Measurements from ENCODE around the gene SLC25A17.

DNA sequence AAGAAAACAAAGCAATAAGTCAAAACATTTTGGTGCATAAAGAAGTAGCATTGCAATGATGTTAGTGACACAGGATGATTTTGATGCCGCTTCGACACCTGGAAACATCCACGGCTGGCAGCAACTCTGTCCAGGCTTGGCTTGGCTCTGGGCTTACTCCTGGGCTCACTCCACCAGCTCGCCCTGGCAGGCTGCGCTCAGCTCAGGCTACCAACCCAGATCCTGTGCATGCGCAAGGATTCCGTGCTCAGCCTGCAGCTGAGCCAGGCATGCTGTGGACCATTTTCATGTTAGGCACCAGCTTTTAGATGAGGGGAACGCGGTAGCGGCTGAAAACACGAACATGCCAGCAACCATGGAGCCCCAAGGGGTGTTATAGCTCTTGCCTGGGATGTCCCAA is 66.0 kb downstream of the SLC25A17 start:
- TF ChIP-seq, protein P1, sequence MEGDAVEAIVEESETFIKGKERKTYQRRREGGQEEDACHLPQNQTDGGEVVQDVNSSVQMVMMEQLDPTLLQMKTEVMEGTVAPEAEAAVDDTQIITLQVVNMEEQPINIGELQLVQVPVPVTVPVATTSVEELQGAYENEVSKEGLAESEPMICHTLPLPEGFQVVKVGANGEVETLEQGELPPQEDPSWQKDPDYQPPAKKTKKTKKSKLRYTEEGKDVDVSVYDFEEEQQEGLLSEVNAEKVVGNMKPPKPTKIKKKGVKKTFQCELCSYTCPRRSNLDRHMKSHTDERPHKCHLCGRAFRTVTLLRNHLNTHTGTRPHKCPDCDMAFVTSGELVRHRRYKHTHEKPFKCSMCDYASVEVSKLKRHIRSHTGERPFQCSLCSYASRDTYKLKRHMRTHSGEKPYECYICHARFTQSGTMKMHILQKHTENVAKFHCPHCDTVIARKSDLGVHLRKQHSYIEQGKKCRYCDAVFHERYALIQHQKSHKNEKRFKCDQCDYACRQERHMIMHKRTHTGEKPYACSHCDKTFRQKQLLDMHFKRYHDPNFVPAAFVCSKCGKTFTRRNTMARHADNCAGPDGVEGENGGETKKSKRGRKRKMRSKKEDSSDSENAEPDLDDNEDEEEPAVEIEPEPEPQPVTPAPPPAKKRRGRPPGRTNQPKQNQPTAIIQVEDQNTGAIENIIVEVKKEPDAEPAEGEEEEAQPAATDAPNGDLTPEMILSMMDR (IDR thresholded peaks at IDR 0.05; ENCODE audit: insufficient read depth, low read length, poor library complexity, severe bottlenecking) = no peak
- TF ChIP-seq EZH2phosphoT487 (conservative IDR thresholded peaks at IDR 0.05; ENCODE audit: low read length) = no peak

Data from SU-DHL-6 (cell line).